ENCODE results near the gene HORMAD2. TPM values are rescaled to one million over a fixed set of nuclear protein-coding genes. Genes with fewer than 3 reads are reported as not detected.
A peak's percentile ranks its signal among the peaks of the same experiment; 100 is the strongest.

The HORMAD2 gene
- total RNA-seq, 3 donors from 2014 or later: not detected

- peak overlapping the region; percentile 85 to 88 for H3K27ac ChIP-seq
- TF ChIP-seq POLR2AphosphoS5 (IDR thresholded peaks at IDR 0.05): peak in 1 of 3 donors; percentile 31
- TF ChIP-seq, protein P1, sequence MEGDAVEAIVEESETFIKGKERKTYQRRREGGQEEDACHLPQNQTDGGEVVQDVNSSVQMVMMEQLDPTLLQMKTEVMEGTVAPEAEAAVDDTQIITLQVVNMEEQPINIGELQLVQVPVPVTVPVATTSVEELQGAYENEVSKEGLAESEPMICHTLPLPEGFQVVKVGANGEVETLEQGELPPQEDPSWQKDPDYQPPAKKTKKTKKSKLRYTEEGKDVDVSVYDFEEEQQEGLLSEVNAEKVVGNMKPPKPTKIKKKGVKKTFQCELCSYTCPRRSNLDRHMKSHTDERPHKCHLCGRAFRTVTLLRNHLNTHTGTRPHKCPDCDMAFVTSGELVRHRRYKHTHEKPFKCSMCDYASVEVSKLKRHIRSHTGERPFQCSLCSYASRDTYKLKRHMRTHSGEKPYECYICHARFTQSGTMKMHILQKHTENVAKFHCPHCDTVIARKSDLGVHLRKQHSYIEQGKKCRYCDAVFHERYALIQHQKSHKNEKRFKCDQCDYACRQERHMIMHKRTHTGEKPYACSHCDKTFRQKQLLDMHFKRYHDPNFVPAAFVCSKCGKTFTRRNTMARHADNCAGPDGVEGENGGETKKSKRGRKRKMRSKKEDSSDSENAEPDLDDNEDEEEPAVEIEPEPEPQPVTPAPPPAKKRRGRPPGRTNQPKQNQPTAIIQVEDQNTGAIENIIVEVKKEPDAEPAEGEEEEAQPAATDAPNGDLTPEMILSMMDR (IDR thresholded peaks at IDR 0.05): no peak
- no peaks in the 10 kb centered on the region for H3K27me3 ChIP-seq
- peak in 1 of 2 donors; percentile 35 for DNase-seq (ENCODE audit: low spot score in 2 of 2)
- H3K4me3 ChIP-seq: no peak overlapping the region
- H3K36me3 ChIP-seq: no peaks in the 10 kb centered on the region
- intact Hi-C loops (cut with DNase I; ENCODE audit: low total_unique reads): no loop called here
- no peaks in the 10 kb centered on the region for H3K9me3 ChIP-seq
- H3K4me1 ChIP-seq: peaks cover 6 to 19% of the 10 kb centered on the region in 2 donors
Observed at GRCh38 chr22:30201945-30202344, 121.7 kb downstream of the HORMAD2 start.

GRCh38 chr22:30202531-30203006, 122.3 kb downstream of the HORMAD2 start:
- no peaks in the 10 kb centered on the region for H3K9me3 ChIP-seq
- H3K36me3 ChIP-seq: no peaks in the 10 kb centered on the region
- no peaks in the 10 kb centered on the region for H3K27me3 ChIP-seq
- peak overlapping the region; percentile 85 to 88 for H3K27ac ChIP-seq
- intact Hi-C loops (cut with DNase I; ENCODE audit: low total_unique reads): no loop called here
- H3K4me1 ChIP-seq: peaks cover 6 to 19% of the 10 kb centered on the region in 2 donors
- peak in 1 of 2 donors; percentile 45 for DNase-seq (ENCODE audit: low spot score in 2 of 2)
- no peak overlapping the region for H3K4me3 ChIP-seq
- no peak for TF ChIP-seq POLR2AphosphoS5 (IDR thresholded peaks at IDR 0.05)
- TF ChIP-seq, protein P1 (IDR thresholded peaks at IDR 0.05): no peak
- TF ChIP-seq POLR2A (IDR thresholded peaks at IDR 0.05): no peak

GRCh38 chr22:30204015-30204741, 123.9 kb downstream of the HORMAD2 start:
- DNase-seq (ENCODE audit: low spot score in 2 of 2): no peak
- peaks cover 13 to 19% of the 10 kb centered on the region in 2 donors for H3K4me1 ChIP-seq
- no peak overlapping the region for H3K4me3 ChIP-seq
- peak overlapping the region; percentile 81 to 88 for H3K27ac ChIP-seq
- TF ChIP-seq, protein P1 (IDR thresholded peaks at IDR 0.05): no peak
- H3K36me3 ChIP-seq: no peaks in the 10 kb centered on the region
- intact Hi-C loops (cut with DNase I; ENCODE audit: low total_unique reads): no loop called here
- H3K9me3 ChIP-seq: no peaks in the 10 kb centered on the region
- H3K27me3 ChIP-seq: no peaks in the 10 kb centered on the region

DNA sequence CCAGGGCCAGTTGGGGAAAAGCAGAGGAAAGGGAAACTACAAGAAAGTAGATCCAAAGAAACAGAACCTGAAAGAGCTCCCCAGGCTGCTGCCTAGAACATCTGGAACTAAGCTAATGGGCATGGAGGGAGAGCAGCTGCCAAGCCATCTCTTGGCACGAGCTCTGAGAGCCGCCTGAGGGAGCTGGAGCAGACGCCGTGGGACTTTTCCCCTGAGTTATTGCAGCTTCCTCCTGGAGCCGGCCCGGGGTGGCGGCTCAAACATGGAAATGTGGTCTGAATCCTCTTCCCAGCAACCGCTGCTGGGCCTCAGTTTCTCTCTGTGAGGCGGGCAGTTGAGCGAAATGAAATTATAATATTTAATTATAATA, 124.5 kb downstream of the HORMAD2 start:
- H3K27me3 ChIP-seq: no peaks in the 10 kb centered on the region
- peaks cover 13 to 20% of the 10 kb centered on the region in 2 donors for H3K4me1 ChIP-seq
- no peaks in the 10 kb centered on the region for H3K36me3 ChIP-seq
- no peak for TF ChIP-seq POLR2AphosphoS5 (IDR thresholded peaks at IDR 0.05)
- TF ChIP-seq, protein P1 (IDR thresholded peaks at IDR 0.05): no peak
- no peak for TF ChIP-seq POLR2A (IDR thresholded peaks at IDR 0.05)
- no peak for DNase-seq (ENCODE audit: low spot score in 2 of 2)
- intact Hi-C loops (cut with DNase I; ENCODE audit: low total_unique reads): no loop called here
- H3K9me3 ChIP-seq: no peaks in the 10 kb centered on the region
- H3K4me3 ChIP-seq: no peak overlapping the region
- H3K27ac ChIP-seq: peak overlapping the region; percentile 81 to 88

DNA sequence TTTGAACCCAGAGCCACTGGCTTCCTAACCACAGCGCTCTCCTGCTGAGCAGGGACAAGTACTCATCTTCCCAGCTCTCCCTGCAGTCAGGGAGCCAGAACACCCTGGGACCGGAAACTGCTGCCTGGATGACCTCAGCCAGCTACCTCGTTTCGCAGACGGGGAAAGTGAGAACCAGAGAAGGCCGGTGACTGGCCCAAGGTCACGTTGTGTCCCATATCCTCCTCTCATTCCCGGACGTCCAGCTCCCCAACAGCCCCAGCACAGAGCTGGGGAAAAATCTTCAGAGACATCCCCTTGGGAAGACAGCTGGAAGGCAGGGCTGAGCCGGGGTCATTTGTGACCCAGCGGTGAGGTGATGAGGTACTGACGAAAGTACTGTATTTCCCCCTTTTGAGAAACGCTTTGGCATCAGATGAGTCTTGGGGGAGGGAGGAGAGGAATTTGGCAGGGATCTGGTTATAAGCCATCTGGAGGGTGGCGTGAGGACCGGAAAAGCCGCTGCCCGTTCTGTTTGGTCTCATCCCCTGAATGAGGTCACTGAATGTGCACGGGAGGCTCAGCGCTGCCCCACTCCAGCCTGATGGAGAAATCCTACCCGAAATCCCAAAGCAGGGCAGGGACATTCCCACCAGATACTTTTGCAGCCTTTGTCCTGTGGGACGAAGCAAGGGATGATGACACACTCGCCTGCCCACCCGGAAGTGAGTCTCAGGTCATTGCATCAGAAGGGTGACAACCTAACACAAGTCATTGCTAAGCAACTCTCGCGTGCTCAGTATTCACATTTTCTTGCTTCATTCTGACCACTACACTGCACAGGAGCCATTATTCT, 125.2 kb downstream of the HORMAD2 start:
- Histone ChIP-seq H3K4me3 (no peak overlapping the region), H3K27me3 (no peaks in the 10 kb centered on the region), H3K36me3 (no peaks in the 10 kb centered on the region), H3K4me1 (peaks cover 13 to 24% of the 10 kb centered on the region in 2 donors), H3K9me3 (no peaks in the 10 kb centered on the region), H3K27ac (peak overlapping the region; percentile 81 to 88)
- intact Hi-C loops (cut with DNase I; ENCODE audit: low total_unique reads): no loop called here
- TF ChIP-seq POLR2A (IDR thresholded peaks at IDR 0.05) (no peak), POLR2AphosphoS5 (IDR thresholded peaks at IDR 0.05) (peak in 1 of 3 donors; percentile 97)
- TF ChIP-seq, protein P1 (IDR thresholded peaks at IDR 0.05): no peak
- no peak for DNase-seq (ENCODE audit: low spot score in 2 of 2)
